Loucy (cell line): ENCODE results near the gene RFX3.

ENCODE experiments used
- H2AFZ ChIP-seq: fragments of 200-600 bp; sonication (generic); 2 replicates; pipeline ENCODE4 v1.6.0; 2016; ENCODE audit warnings: antibody characterized with exemption, mild to moderate bottlenecking, low read length, moderate library complexity
- H3F3A ChIP-seq: fragments of 200-600 bp; 2 replicates; pipeline ENCODE4 v1.6.0; 2016; ENCODE audit warnings: antibody characterized with exemption, low read depth, mild to moderate bottlenecking
- H3K27me3 ChIP-seq: fragments of 200-600 bp; sonication (generic); 2 replicates; pipeline ENCODE4 v1.6.1; 2014; ENCODE audit warnings: low read length, mild to moderate bottlenecking; ENCODE audit not compliant: insufficient read depth, poor library complexity, severe bottlenecking
- H3K36me3 ChIP-seq: fragments of 200-600 bp; sonication (generic); 2 replicates; pipeline ENCODE4 v1.6.1; 2016; ENCODE audit warnings: low read length; ENCODE audit not compliant: insufficient read depth
- H3K4me1 ChIP-seq: fragments of 200-600 bp; sonication (generic); 2 replicates; pipeline ENCODE4 v1.5.1; 2014; ENCODE audit warnings: low read length, mild to moderate bottlenecking; ENCODE audit not compliant: insufficient read depth, poor library complexity, severe bottlenecking
- H3K4me2 ChIP-seq: fragments of 200-600 bp; sonication (generic); 2 replicates; pipeline ENCODE4 v1.6.0; 2014; ENCODE audit warnings: antibody characterized with exemption, low read length, low read depth, mild to moderate bottlenecking; ENCODE audit not compliant: poor library complexity, severe bottlenecking
- H3K4me3 ChIP-seq: fragments of 200-600 bp; sonication (generic); 2 replicates; pipeline ENCODE4 v1.5.1; 2014; ENCODE audit warnings: low read length, mild to moderate bottlenecking, mixed read lengths; ENCODE audit not compliant: poor library complexity, severe bottlenecking
- H3K79me2 ChIP-seq: fragments of 200-600 bp; sonication (generic); 2 replicates; pipeline ENCODE4 v1.6.1; 2014; ENCODE audit warnings: low read length; ENCODE audit not compliant: insufficient read depth
- H3K9ac ChIP-seq: fragments of 200-600 bp; sonication (generic); 2 replicates; pipeline ENCODE4 v1.6.0; 2014; ENCODE audit warnings: mild to moderate bottlenecking, low read depth, low read length, moderate library complexity; ENCODE audit not compliant: poor library complexity, severe bottlenecking
- H3K9me2 ChIP-seq: fragments of 200-600 bp; sonication (generic); replicated peaks from 2 replicates; pipeline ENCODE4 v1.6.1; 2016; ENCODE audit warnings: low read depth, low read length, mixed read lengths
- H3K9me3 ChIP-seq: fragments of 200-600 bp; sonication (generic); 2 replicates; pipeline ENCODE4 v1.6.1; 2014; ENCODE audit warnings: mild to moderate bottlenecking, antibody characterized with exemption, low read length, low read depth; ENCODE audit not compliant: insufficient read depth
- H4K20me1 ChIP-seq: fragments of 200-600 bp; sonication (generic); 2 replicates; pipeline ENCODE4 v1.6.0; 2014; ENCODE audit warnings: antibody characterized with exemption, low read length, mild to moderate bottlenecking; ENCODE audit not compliant: insufficient read depth, poor library complexity, severe bottlenecking
- CTCF ChIP-seq: fragments of 200-600 bp; sonication (generic); conservative IDR thresholded peaks from 2 replicates; pipeline ENCODE4 v1.5.1; 2014; ENCODE audit warnings: mild to moderate bottlenecking, antibody characterized with exemption, low read length
- EZH2phosphoT487 ChIP-seq: fragments of 200-600 bp; IDR thresholded peaks from 2 replicates; pipeline ENCODE4 v1.6.1; 2018; ENCODE audit warnings: antibody characterized with exemption, mild to moderate bottlenecking, moderate library complexity, borderline replicate concordance

The RFX3 gene

DNA sequence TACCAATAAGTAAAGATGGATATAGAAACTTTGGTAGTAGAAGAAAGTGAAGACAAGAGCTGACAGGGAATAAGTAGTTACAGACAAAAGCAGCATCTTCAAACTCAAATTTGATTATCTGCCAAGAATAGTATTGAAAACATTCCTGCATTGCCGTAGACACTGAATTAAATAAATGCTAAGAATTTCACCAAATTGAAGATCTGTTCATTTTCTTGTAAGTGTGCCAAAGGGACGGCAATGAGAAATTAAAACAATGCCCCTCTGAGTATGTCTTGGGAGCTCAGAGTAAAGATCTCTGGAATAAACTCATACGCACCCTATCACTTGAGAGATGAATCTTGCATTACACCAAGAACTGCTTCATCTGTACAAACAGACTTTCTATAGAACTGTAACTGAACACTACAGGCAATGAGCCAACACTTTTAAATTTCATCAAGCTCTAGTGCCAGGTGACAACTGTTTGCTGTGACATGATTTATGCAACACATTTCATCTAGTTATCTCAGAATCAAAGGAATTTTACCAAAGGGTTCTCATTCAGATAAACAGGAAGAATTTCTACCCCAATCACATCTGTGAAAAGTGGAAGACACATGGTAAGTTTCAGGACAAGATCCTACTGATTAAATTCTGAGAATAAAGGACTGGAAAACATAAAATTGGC is 66.9 kb downstream of the RFX3 start:
- TF ChIP-seq EZH2phosphoT487, result no peak
- no peak for TF ChIP-seq CTCF
- Histone ChIP-seq H3K9ac (no peak overlapping the region), H3K27me3 (no peaks in the 10 kb centered on the region), H4K20me1 (no peaks in the 10 kb centered on the region), H3K9me2 (no peaks in the 10 kb centered on the region), H3K4me2 (no peak overlapping the region), H3K79me2 (no peaks in the 10 kb centered on the region), H3K9me3 (no peaks in the 10 kb centered on the region), H3K36me3 (no peaks in the 10 kb centered on the region), H3K4me3 (no peak overlapping the region), H2AFZ (no peak overlapping the region), H3F3A (no peaks in the 10 kb centered on the region), H3K4me1 (no peaks in the 10 kb centered on the region)

DNA sequence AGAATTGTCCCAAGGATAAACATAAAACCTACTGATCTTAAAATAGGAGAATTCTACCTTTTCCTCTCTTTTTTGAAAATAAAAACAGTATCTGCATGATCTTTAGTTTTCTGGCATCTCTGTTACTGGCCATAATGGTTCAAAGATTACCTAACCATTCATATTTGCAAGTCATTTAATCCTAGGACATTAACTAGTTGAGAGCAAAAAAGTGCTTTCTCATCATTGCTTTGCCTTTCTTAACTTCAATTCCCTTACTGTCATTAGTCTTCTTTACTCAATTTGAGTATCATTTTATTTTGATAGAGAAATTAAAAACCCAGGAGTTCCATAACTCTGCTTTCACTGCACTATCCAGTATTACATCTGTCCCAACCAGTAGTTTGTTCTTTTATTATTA is 68.6 kb downstream of the RFX3 start:
- Histone ChIP-seq H3K9me3 (no peaks in the 10 kb centered on the region), H2AFZ (no peak overlapping the region)

GRCh38 chr9:3455717-3456116 is 70.1 kb downstream of the RFX3 start:
- no peak for TF ChIP-seq CTCF
- no peak for TF ChIP-seq EZH2phosphoT487
- Histone ChIP-seq H3K9ac (no peak overlapping the region), H3F3A (no peaks in the 10 kb centered on the region), H3K9me3 (no peaks in the 10 kb centered on the region), H3K4me1 (no peaks in the 10 kb centered on the region), H3K36me3 (no peaks in the 10 kb centered on the region), H3K9me2 (no peaks in the 10 kb centered on the region), H4K20me1 (no peaks in the 10 kb centered on the region), H3K4me2 (no peak overlapping the region), H3K79me2 (no peaks in the 10 kb centered on the region), H3K27me3 (no peaks in the 10 kb centered on the region), H2AFZ (no peak overlapping the region), H3K4me3 (no peak overlapping the region)

More for the DNA sequence above, 68.6 kb downstream of the RFX3 start:
- no peak overlapping the region for H3K9ac ChIP-seq
- H3K27me3 ChIP-seq, result no peaks in the 10 kb centered on the region
- H3K4me1 ChIP-seq, result no peaks in the 10 kb centered on the region
- H3K36me3 ChIP-seq, result no peaks in the 10 kb centered on the region
- no peak overlapping the region for H3K4me2 ChIP-seq
- TF ChIP-seq EZH2phosphoT487, result no peak
- no peak for TF ChIP-seq CTCF
- no peak overlapping the region for H3K4me3 ChIP-seq
- no peaks in the 10 kb centered on the region for H4K20me1 ChIP-seq
- H3F3A ChIP-seq, result no peaks in the 10 kb centered on the region
- no peaks in the 10 kb centered on the region for H3K79me2 ChIP-seq
- no peaks in the 10 kb centered on the region for H3K9me2 ChIP-seq
